Naive thymus-derived CD4-positive, alpha-beta T cell (primary cell): ENCODE results near the gene USH2A. TPM values are rescaled to one million over a fixed set of nuclear protein-coding genes. Genes with fewer than 3 reads are reported as not detected.

ENCODE experiments used
- ATAC-seq: fragments of 150-1000 bp; cut with Tn5 transposase; 2 replicates; pipeline ENCODE4 v1.10.0; 2021; ENCODE audit warnings: mild to moderate bottlenecking, moderate library complexity
- CTCF ChIA-PET: fragments of 350-600 bp; sonication (Branson Sonifier 250); formaldehyde crosslinking; loops from one replicate; lab custom pipeline; 2021; ENCODE audit warnings: antibody characterized with exemption; lab: Charles Lee
- POLR2A ChIA-PET: fragments of 350-600 bp; sonication (Branson Sonifier 250); formaldehyde crosslinking; loops from one replicate; lab custom pipeline; 2021; ENCODE audit warnings: antibody characterized with exemption, inconsistent platforms; lab: Charles Lee
- DNase-seq, 9 donors: peaks; one replicate each; pipeline versions ENCODE4 v3.0.0 to v3.0.0-alpha.2; 2020 to 2022; ENCODE audit warnings: mixed read lengths in 1 of 9
- H3K27ac ChIP-seq: one replicate; pipeline ENCODE4 v1.7.0; 2013; ENCODE audit warnings: mild to moderate bottlenecking, low read depth, low read length, moderate library complexity
- H3K27me3 ChIP-seq, 2 donors: one replicate each; pipeline ENCODE4 v1.7.0; 2013; ENCODE audit warnings: low read length in 2 of 2, mild to moderate bottlenecking in 2 of 2, moderate library complexity in 2 of 2; ENCODE audit not compliant: control insufficient read depth in 2 of 2, insufficient read depth in 2 of 2
- H3K36me3 ChIP-seq, 3 experiments: 1 replicate in 2 of 3; 2 replicates in 1 of 3; pipeline ENCODE4 v1.7.0; 2013; ENCODE audit warnings: low read length in 3 of 3, mild to moderate bottlenecking in 3 of 3, moderate library complexity in 1 of 3; ENCODE audit not compliant: insufficient read depth in 3 of 3, control insufficient read depth in 2 of 3
- H3K4me1 ChIP-seq, 2 donors: one replicate each; pipeline ENCODE4 v1.7.0; 2013; ENCODE audit warnings: low read length in 2 of 2, mild to moderate bottlenecking in 2 of 2, moderate library complexity in 1 of 2; ENCODE audit not compliant: control insufficient read depth in 2 of 2, insufficient read depth in 2 of 2
- H3K4me3 ChIP-seq: 2 replicates; pipeline ENCODE4 v1.7.0; 2013; ENCODE audit warnings: mild to moderate bottlenecking, low read length
- H3K9me3 ChIP-seq, 3 experiments: 1 replicate in 2 of 3; 2 replicates in 1 of 3; pipeline ENCODE4 v1.7.0; 2013; ENCODE audit warnings: low read length in 3 of 3; ENCODE audit not compliant: control insufficient read depth in 2 of 3
- H3K27ac Mint-ChIP-seq, 9 donors: one replicate each; pipeline ENCODE4 v1.8.0; 2020 to 2022; ENCODE audit warnings: mixed read lengths in 9 of 9, mild to moderate bottlenecking in 8 of 9, moderate library complexity in 5 of 9, inconsistent platforms in 2 of 9
- H3K27me3 Mint-ChIP-seq, 5 donors: one replicate each; pipeline ENCODE4 v1.8.0; 2021 to 2022; ENCODE audit warnings: mixed read lengths in 5 of 5, mild to moderate bottlenecking in 1 of 5
- H3K36me3 Mint-ChIP-seq, 5 donors: one replicate each; pipeline ENCODE4 v1.8.0; 2020 to 2022; ENCODE audit warnings: mixed read lengths in 5 of 5, mild to moderate bottlenecking in 3 of 5, inconsistent platforms in 1 of 5
- H3K4me1 Mint-ChIP-seq, 7 donors: one replicate each; pipeline ENCODE4 v1.8.0; 2020 to 2022; ENCODE audit warnings: mixed read lengths in 7 of 7, mild to moderate bottlenecking in 3 of 7, inconsistent platforms in 1 of 7
- H3K4me3 Mint-ChIP-seq, 10 donors: one replicate each; pipeline ENCODE4 v1.8.0; 2020 to 2022; ENCODE audit warnings: mild to moderate bottlenecking in 10 of 10, mixed read lengths in 10 of 10, moderate library complexity in 6 of 10, inconsistent platforms in 2 of 10
- H3K9me3 Mint-ChIP-seq, 11 donors: one replicate each; pipeline ENCODE4 v1.8.0; 2020 to 2022; ENCODE audit warnings: mixed read lengths in 11 of 11, mild to moderate bottlenecking in 4 of 11, inconsistent platforms in 1 of 11, moderate library complexity in 1 of 11
- intact Hi-C, 2 donors: fragments of 100-400 bp; cut with micrococcal nuclease; formaldehyde crosslinking; loops; one replicate each; pipeline ENCODE4 v1.15.1; 2023
- polyA plus RNA-seq, 2 donors: library from polyadenylated mRNA; unstranded; fragments of 300-500 nt; fragmentation: Illumina TruSeq; gene quantifications; one replicate each; pipeline ENCODE4 v1.2.3, GENCODE V29; 2021
- total RNA-seq, 6 experiments: library from RNA in 5 of 6; stranded (reverse) in 5 of 6; gene quantifications; 1 replicate in 5 of 6; 2 replicates in 1 of 6; pipeline ENCODE4 v1.2.3 and lab custom pipeline; 2021 to 2026

The USH2A gene
- total RNA-seq (not detected), polyA plus RNA-seq (not detected), total RNA-seq (lab: John Stamatoyannopoulos, UW) (not detected)

GRCh38 chr1:216422821-216423520 is at the start of gene USH2A:
Gene USH2A (minus strand): TSS chr1:216423448. CDS start chr1:216422336, 1,112 bp downstream.
- Histone ChIP-seq H3K36me3 (no peaks in the 10 kb centered on the region), H3K4me1 (no peaks in the 10 kb centered on the region), H3K4me3 (no peak within 1 kb of the TSS), H3K9me3 (no peaks in the 10 kb centered on the region), H3K27ac (no peak within 1 kb of the TSS), H3K27me3 (no peaks in the 10 kb centered on the region)
- no peaks in the 10 kb centered on the region for H3K27me3 Mint-ChIP-seq
- H3K27ac Mint-ChIP-seq: no peak within 1 kb of the TSS
- no peaks in the 10 kb centered on the region for H3K36me3 Mint-ChIP-seq
- intact Hi-C loops: no loop called here
- DNase-seq: no peak
- POLR2A ChIA-PET: no interaction called here
- CTCF ChIA-PET: no interaction called here
- H3K4me3 Mint-ChIP-seq: no peak within 1 kb of the TSS
- H3K4me1 Mint-ChIP-seq: no peaks in the 10 kb centered on the region
- ATAC-seq: no peak
- peaks cover 0 to 15% (median 2%) of the 10 kb centered on the region in 11 donors for H3K9me3 Mint-ChIP-seq

GRCh38 chr1:216466162-216466801 is 43.0 kb upstream of the USH2A start:
- Mint-ChIP-seq H3K9me3 (peaks cover 0 to 15% (median 3%) of the 10 kb centered on the region in 11 donors), H3K27me3 (no peaks in the 10 kb centered on the region), H3K27ac (no peak overlapping the region), H3K4me1 (no peaks in the 10 kb centered on the region), H3K36me3 (no peaks in the 10 kb centered on the region), H3K4me3 (no peak overlapping the region)
- Histone ChIP-seq H3K9me3 (no peaks in the 10 kb centered on the region), H3K4me1 (no peaks in the 10 kb centered on the region), H3K4me3 (no peak overlapping the region), H3K27me3 (no peaks in the 10 kb centered on the region), H3K36me3 (no peaks in the 10 kb centered on the region), H3K27ac (no peak overlapping the region)
- ChIA-PET CTCF (interaction anchor here (0.6 kb wide), 1 partner anchor 311 kb away, joined by 3 read pairs; no protein-coding TSS in a partner anchor), POLR2A (no interaction called here)
- no peak for ATAC-seq
- no peak for DNase-seq
- intact Hi-C loops: no loop called here

GRCh38 chr1:216464489-216464888 is 41.2 kb upstream of the USH2A start:
- ChIA-PET POLR2A (no interaction called here), CTCF (no interaction called here)
- intact Hi-C loops: no loop called here
- Mint-ChIP-seq H3K9me3 (peaks cover 0 to 16% (median 3%) of the 10 kb centered on the region in 11 donors), H3K36me3 (no peaks in the 10 kb centered on the region), H3K4me1 (no peaks in the 10 kb centered on the region), H3K4me3 (no peak overlapping the region), H3K27me3 (no peaks in the 10 kb centered on the region), H3K27ac (no peak overlapping the region)
- Histone ChIP-seq H3K36me3 (no peaks in the 10 kb centered on the region), H3K27ac (no peak overlapping the region), H3K4me3 (no peak overlapping the region), H3K27me3 (no peaks in the 10 kb centered on the region), H3K9me3 (no peaks in the 10 kb centered on the region), H3K4me1 (no peaks in the 10 kb centered on the region)
- ATAC-seq (no peak), DNase-seq (no peak)

GRCh38 chr1:216462066-216462775 is 39.0 kb upstream of the USH2A start:
- no peaks in the 10 kb centered on the region for H3K4me1 ChIP-seq
- H3K4me3 ChIP-seq: no peak overlapping the region
- no peak for ATAC-seq
- ChIA-PET CTCF (no interaction called here), POLR2A (no interaction called here)
- Mint-ChIP-seq H3K4me3 (no peak overlapping the region), H3K27ac (no peak overlapping the region), H3K27me3 (no peaks in the 10 kb centered on the region), H3K4me1 (no peaks in the 10 kb centered on the region), H3K36me3 (no peaks in the 10 kb centered on the region), H3K9me3 (peaks cover 0 to 9% (median 3%) of the 10 kb centered on the region in 11 donors)
- no peaks in the 10 kb centered on the region for H3K27me3 ChIP-seq
- no peak overlapping the region for H3K27ac ChIP-seq
- no peak for DNase-seq
- intact Hi-C loops: no loop called here
- no peaks in the 10 kb centered on the region for H3K36me3 ChIP-seq
- H3K9me3 ChIP-seq: no peaks in the 10 kb centered on the region

GRCh38 chr1:216461466-216461865 is 38.2 kb upstream of the USH2A start:
- Mint-ChIP-seq H3K4me1 (no peaks in the 10 kb centered on the region), H3K9me3 (peaks cover 0 to 6% (median 3%) of the 10 kb centered on the region in 11 donors), H3K4me3 (no peak overlapping the region), H3K27me3 (no peaks in the 10 kb centered on the region), H3K36me3 (no peaks in the 10 kb centered on the region), H3K27ac (no peak overlapping the region)
- intact Hi-C loops: no loop called here
- ATAC-seq (no peak), DNase-seq (no peak)
- Histone ChIP-seq H3K27ac (no peak overlapping the region), H3K36me3 (no peaks in the 10 kb centered on the region), H3K4me1 (no peaks in the 10 kb centered on the region), H3K4me3 (no peak overlapping the region), H3K27me3 (no peaks in the 10 kb centered on the region), H3K9me3 (no peaks in the 10 kb centered on the region)
- ChIA-PET POLR2A (no interaction called here), CTCF (no interaction called here)

- H3K36me3 Mint-ChIP-seq: no peaks in the 10 kb centered on the region
- Histone ChIP-seq H3K36me3 (no peaks in the 10 kb centered on the region), H3K9me3 (no peaks in the 10 kb centered on the region), H3K4me1 (no peaks in the 10 kb centered on the region), H3K4me3 (no peak overlapping the region), H3K27ac (no peak overlapping the region), H3K27me3 (no peaks in the 10 kb centered on the region)
- no peaks in the 10 kb centered on the region for H3K4me1 Mint-ChIP-seq
- H3K27me3 Mint-ChIP-seq: no peaks in the 10 kb centered on the region
- ATAC-seq: no peak
- DNase-seq: no peak
- ChIA-PET POLR2A (no interaction called here), CTCF (no interaction called here)
- no peak overlapping the region for H3K4me3 Mint-ChIP-seq
- no peak overlapping the region for H3K27ac Mint-ChIP-seq
- intact Hi-C loops: no loop called here
- peaks cover 0 to 8% (median 2%) of the 10 kb centered on the region in 11 donors for H3K9me3 Mint-ChIP-seq
Measured at GRCh38 chr1:216459651-216460207, 36.5 kb upstream of the USH2A start.
